GM12878 (cell line): ENCODE results near the gene SLC25A33.

Experiments used
- BCL3 ChIP-seq: IDR thresholded peaks from 2 replicates; pipeline ENCODE4 v1.6.1; 2011; ENCODE audit warnings: borderline replicate concordance, low read depth, mild to moderate bottlenecking, moderate library complexity, low read length; ENCODE audit not compliant: insufficient read depth, poor library complexity, severe bottlenecking
- CTCF ChIP-seq, 3 experiments: IDR thresholded peaks in 2 of 3; conservative IDR thresholded peaks in 1 of 3; 2 replicates each; pipeline ENCODE4 v1.5.1; 2011; ENCODE audit warnings: low read depth in 3 of 3, low read length in 3 of 3, mild to moderate bottlenecking in 3 of 3, control low read depth in 2 of 3, moderate library complexity in 2 of 3, inconsistent platforms in 1 of 3, mixed read lengths in 1 of 3; ENCODE audit not compliant: control insufficient read depth in 2 of 3, insufficient read depth in 1 of 3; ENCODE audit errors: extremely low read depth in 1 of 3
- KDM1A ChIP-seq: fragments of 200-600 bp; sonication (generic); IDR thresholded peaks from 2 replicates; pipeline ENCODE4 v1.6.1; 2016; ENCODE audit warnings: borderline replicate concordance
- MEF2A ChIP-seq: IDR thresholded peaks from 2 replicates; pipeline ENCODE4 v1.6.1; 2011; ENCODE audit warnings: low read depth, mild to moderate bottlenecking, low read length, moderate library complexity; ENCODE audit not compliant: insufficient read depth
- MEF2B ChIP-seq: fragments of 450-650 bp; IDR thresholded peaks from 2 replicates; pipeline ENCODE4 v1.6.1; 2018; ENCODE audit warnings: mild to moderate bottlenecking, moderate library complexity; ENCODE audit not compliant: partially characterized antibody, poor library complexity, severe bottlenecking
- MTA2 ChIP-seq: fragments of 450-650 bp; IDR thresholded peaks from 2 replicates; pipeline ENCODE4 v1.6.1; 2016; ENCODE audit warnings: low read depth, mild to moderate bottlenecking, moderate library complexity
- POLR2AphosphoS5 ChIP-seq: IDR thresholded peaks from 2 replicates; pipeline ENCODE4 v1.6.1; 2011; ENCODE audit warnings: mild to moderate bottlenecking, low read length, inconsistent platforms
- SPI1 ChIP-seq: IDR thresholded peaks from 2 replicates; pipeline ENCODE4 v1.6.1; 2011; ENCODE audit warnings: low read depth, mild to moderate bottlenecking, low read length, moderate library complexity, borderline replicate concordance; ENCODE audit not compliant: insufficient read depth
- STAT1 ChIP-seq: fragments of 450-650 bp; conservative IDR thresholded peaks from 2 replicates; pipeline ENCODE4 v1.6.1; 2014; ENCODE audit warnings: antibody characterized with exemption, mild to moderate bottlenecking

- TF ChIP-seq BCL3 (no peak), CTCF (IDR thresholded peaks at IDR 0.05 in 2 of 3, conservative IDR thresholded peaks at IDR 0.05 in 1 of 3; ENCODE audit: control insufficient read depth in 2 of 3, extremely low read depth in 1 of 3, insufficient read depth in 1 of 3, low read depth in 3 of 3, low read length in 3 of 3) (no peak), POLR2AphosphoS5 (no peak), MEF2B (no peak), KDM1A (no peak), STAT1 (no peak), SPI1 (no peak), MTA2 (no peak), MEF2A (no peak)
Observed at GRCh38 chr1:9536301-9536700, 3.0 kb upstream of the SLC25A33 start.
